Measurements from ENCODE around the gene GLUL.
"Not testable (repeated sequence)": the region's sequence is repeated elsewhere in the genome, so short reads cannot be mapped to it uniquely, and the experiment has no call there.

Gene GLUL

DNA sequence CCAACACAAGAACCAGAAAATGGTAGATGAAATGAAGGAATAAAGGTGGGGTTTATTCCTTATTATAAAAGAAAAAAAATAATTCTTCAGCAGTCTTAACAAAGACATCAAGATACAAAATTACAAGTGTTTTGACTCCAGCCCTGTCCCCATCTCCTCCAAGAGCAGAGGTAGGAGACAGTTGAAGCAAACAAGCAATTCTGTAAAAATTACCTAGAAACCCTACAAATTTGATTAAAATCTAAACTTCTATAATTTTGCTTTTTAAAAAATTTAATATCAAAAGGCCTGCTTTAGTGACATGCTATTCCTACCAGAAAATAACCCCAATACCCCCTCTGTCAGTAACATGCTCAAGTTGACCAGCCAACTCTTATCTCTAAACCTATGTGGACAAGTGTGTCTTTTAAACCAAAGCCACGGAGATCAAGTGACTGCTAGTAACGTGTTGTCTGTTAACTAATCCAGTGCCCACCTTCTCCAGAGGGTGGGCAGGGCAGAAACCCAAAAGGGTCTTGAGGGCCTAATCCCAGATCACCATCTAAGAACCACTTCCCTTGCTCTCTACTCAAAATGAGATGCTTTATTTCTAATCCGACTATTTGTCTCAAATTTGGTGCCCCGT lies 8.4 kb downstream of the GLUL start:
- TF ChIP-seq, protein P1, sequence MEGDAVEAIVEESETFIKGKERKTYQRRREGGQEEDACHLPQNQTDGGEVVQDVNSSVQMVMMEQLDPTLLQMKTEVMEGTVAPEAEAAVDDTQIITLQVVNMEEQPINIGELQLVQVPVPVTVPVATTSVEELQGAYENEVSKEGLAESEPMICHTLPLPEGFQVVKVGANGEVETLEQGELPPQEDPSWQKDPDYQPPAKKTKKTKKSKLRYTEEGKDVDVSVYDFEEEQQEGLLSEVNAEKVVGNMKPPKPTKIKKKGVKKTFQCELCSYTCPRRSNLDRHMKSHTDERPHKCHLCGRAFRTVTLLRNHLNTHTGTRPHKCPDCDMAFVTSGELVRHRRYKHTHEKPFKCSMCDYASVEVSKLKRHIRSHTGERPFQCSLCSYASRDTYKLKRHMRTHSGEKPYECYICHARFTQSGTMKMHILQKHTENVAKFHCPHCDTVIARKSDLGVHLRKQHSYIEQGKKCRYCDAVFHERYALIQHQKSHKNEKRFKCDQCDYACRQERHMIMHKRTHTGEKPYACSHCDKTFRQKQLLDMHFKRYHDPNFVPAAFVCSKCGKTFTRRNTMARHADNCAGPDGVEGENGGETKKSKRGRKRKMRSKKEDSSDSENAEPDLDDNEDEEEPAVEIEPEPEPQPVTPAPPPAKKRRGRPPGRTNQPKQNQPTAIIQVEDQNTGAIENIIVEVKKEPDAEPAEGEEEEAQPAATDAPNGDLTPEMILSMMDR (IDR thresholded peaks at IDR 0.05; ENCODE audit: insufficient read depth, low read depth, low read length, missing control alignments): no peak
- H3K4me3 ChIP-seq (ENCODE audit: low read length): no peak overlapping the region
- DNase-seq (ENCODE audit: low read depth): no peak

DNA sequence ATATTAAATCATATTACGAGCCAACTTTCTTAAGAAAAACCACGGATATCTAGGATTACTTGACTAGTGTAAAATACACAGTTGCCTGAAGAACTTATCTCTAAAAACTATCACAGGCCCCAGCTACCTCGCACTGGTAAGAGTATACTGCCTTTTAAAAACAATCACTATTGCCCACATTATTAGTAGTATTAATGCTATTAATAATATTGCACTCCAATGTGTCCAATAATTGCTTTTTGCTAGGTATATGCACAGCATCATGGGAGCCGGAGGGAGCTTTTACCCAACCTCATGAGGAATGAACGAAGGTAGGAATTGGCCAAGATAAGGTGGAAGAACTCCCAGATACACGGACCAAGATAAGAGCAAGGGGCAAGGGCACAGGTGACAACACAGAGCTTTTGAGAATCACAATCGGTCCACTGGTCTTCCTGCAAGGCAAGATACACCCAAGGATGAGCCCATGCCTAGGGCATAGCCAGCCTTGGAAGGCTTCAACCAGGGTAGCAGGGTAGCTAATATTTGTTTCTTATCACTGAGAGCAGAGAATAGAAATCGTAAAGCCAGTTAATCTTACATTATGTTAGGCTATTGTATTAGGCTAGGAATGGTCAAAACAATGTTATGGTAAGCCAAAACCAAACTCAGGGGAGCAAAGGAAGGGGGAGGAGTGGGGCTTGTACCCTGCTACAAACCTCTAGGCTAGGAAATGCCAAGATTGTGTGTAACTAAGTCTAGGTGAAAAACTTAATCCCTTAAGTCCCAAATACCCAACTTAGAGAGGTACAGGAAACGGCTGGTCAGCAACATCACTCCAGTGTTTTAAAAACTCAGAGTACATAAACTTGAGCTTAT lies 9.4 kb downstream of the GLUL start:
- DNase-seq (ENCODE audit: low read depth): no peak
- TF ChIP-seq, protein P1 (IDR thresholded peaks at IDR 0.05; ENCODE audit: insufficient read depth, low read depth, low read length, missing control alignments): no peak
- H3K4me3 ChIP-seq (ENCODE audit: low read length): no peak overlapping the region

DNA sequence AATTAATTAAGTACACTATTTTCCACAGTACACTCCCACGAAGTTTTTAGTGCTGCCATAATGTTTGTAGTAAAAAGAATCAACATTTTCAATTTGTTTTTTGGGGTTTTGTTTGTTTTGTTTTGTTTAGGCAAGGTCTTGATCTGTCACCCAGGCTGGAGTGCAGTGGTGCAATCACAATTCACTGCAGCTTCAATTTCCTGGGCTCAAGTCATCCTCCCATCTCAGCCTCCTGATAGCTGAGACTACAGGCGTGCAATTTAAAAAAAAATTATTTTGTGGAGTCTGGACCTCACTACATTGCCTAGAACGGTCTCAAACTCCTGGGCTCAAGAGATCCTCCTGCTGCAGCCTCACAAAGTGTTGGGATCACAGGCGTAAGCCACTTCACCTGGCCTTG lies 11.4 kb downstream of the GLUL start:
- no peak overlapping the region for H3K4me3 ChIP-seq (ENCODE audit: low read length)
- DNase-seq (ENCODE audit: low read depth): no peak
- TF ChIP-seq, protein P1 (IDR thresholded peaks at IDR 0.05; ENCODE audit: insufficient read depth, low read depth, low read length, missing control alignments): no peak

DNA sequence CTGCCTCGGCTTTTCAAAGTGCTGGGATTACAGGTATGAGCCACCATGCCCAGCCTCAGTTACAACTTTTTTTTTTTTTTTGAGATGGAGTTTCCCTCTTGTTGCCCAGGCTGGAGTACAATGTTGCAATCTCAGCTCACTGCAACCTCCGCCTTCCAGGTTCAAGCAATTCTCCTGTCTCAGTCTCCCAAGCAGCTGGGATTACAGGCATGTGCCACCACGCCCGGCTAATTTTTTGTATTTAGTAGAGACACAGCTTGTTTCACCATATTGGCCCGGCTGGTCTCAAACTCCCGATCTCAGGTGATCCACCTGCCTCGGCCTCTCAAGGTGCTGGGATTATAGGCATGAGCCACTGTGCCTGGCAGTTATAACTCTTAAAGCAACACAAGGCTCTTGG lies 11.8 kb downstream of the GLUL start:
- not testable (repeated sequence) for DNase-seq (ENCODE audit: low read depth); H3K4me3 ChIP-seq (ENCODE audit: low read length)

DNA sequence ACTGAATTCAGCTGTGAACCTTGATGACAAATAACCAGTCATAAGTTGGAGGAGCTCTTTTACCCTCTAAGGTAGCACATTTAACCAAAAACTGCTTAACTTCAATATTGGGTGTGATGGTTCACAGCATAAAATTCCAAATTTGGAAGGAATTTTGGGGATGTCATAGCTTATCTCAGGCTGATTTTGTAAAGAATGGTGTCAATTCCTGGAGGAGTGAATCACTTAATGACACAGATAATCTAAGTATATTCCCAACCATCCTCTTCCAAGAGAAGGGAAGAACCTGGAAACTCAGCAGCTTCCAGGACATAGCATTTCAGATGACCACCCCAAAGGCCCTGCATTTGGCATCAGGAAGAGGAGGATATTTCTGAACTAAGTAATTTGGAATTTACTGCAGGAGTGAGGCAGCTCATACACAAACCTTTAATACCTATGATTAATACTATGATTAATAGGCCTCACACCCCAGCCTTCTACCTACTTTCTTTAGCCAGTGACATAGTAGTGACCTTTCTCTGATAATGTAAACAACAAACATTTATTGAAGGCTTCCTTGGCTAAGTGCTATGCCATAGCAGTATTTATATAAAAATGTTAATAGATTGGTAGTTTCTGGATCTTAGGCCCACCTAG lies 14.5 kb downstream of the GLUL start:
- no peak overlapping the region for H3K4me3 ChIP-seq (ENCODE audit: low read length)
- TF ChIP-seq, protein P1 (IDR thresholded peaks at IDR 0.05; ENCODE audit: insufficient read depth, low read depth, low read length, missing control alignments): no peak
- DNase-seq (ENCODE audit: low read depth): peak; percentile 63

DNA sequence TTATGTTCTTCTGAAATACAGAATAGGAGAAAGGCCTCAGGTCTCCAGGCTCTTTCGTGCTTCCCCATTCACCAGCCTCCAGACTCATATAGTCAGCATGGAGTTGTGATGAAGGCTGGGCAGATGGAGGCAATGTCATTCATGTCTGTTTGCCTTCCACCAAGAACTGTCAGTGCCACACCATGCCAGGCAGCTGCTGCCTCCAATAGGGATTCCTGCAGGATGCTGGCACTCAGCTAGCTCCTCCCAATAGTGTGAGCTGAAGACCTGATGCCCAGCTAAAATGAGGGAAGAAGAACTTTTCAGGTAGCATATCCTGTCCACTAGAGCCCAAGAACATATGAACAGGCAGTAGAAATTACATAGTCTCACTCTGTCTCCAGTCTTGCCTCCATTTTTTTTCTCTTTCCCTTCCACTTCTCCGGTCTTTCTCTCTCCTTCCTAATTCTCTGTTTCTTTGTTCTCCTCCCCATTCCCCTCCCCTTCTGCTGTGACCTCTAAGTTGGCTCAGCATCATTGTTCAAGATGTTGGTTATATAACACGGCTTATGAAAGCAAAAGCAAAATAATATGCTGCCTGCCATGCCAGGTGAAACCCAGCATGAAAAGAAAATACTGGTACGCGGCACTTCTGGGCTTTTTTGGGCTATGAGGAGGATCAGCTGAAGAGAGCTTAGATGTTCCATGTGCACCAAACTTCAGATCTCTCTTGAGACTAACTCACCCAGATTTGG lies 17.3 kb downstream of the GLUL start:
- TF ChIP-seq, protein P1 (IDR thresholded peaks at IDR 0.05; ENCODE audit: insufficient read depth, low read depth, low read length, missing control alignments): no peak
- no peak for DNase-seq (ENCODE audit: low read depth)
- no peak overlapping the region for H3K4me3 ChIP-seq (ENCODE audit: low read length)

DNA sequence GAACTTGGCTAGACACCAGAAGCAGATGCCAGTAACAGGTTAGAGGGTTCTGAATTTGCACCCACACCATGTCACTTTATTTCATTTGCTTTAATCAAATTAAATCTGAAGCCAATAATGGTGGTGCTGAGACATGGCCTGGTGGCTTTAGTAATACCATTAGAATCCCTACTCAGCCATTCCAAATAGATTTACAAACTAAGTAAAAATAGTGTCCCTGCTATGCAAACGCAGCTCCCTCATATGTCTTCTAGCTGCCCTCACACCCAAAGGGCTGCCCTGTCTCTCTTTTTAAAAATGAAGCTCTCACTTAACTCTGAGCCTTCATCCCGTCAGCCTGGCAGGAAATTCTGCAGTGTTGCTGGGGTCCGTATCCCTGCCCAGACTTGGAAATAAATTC lies 21.1 kb downstream of the GLUL start:
- no peak for DNase-seq (ENCODE audit: low read depth)
- no peak overlapping the region for H3K4me3 ChIP-seq (ENCODE audit: low read length)
- TF ChIP-seq, protein P1 (IDR thresholded peaks at IDR 0.05; ENCODE audit: insufficient read depth, low read depth, low read length, missing control alignments): no peak

Data from epithelial cell of esophagus (primary cell).